Natural killer cell (primary cell): ENCODE data around the gene TMEM31. TPM values are rescaled to one million over a fixed set of nuclear protein-coding genes. Genes with fewer than 3 reads are reported as not detected.
A peak's percentile ranks its signal among the peaks of the same experiment; 100 is the strongest.

Experiments
- ATAC-seq, 3 donors: fragments of 150-1000 bp in 2 of 3; fragments of 200-7000 bp in 1 of 3; cut with Tn5 transposase; 1 replicate in 1 of 3; 2 replicates in 2 of 3; pipeline ENCODE4 v1.10.0; 2021; ENCODE audit warnings: mild to moderate bottlenecking in 2 of 3, moderate library complexity in 2 of 3
- DNase-seq, 2 donors: peaks; one replicate each; pipeline versions ENCODE4 v3.0.0 to v3.0.0-alpha.2; 2013 to 2021; ENCODE audit warnings: mixed read lengths in 1 of 2
- H3K27ac ChIP-seq: one replicate; pipeline ENCODE4 v1.5.1; 2013; ENCODE audit warnings: mild to moderate bottlenecking, low read length
- H3K27me3 ChIP-seq: one replicate; pipeline ENCODE4 v1.6.1; 2013; ENCODE audit warnings: low read length; ENCODE audit not compliant: control insufficient read depth, insufficient read depth
- H3K36me3 ChIP-seq: one replicate; pipeline ENCODE4 v1.6.1; 2013; ENCODE audit warnings: low read length; ENCODE audit not compliant: control insufficient read depth, insufficient read depth
- H3K4me1 ChIP-seq: one replicate; pipeline ENCODE4 v1.6.1; 2013; ENCODE audit warnings: low read length; ENCODE audit not compliant: control insufficient read depth, insufficient read depth
- H3K4me3 ChIP-seq: one replicate; pipeline ENCODE4 v1.5.1; 2013; ENCODE audit warnings: low read length
- H3K9me3 ChIP-seq: one replicate; pipeline ENCODE4 v1.6.1; 2013; ENCODE audit warnings: low read length; ENCODE audit not compliant: control insufficient read depth, insufficient read depth
- H3K27ac Mint-ChIP-seq, 2 donors: one replicate each; pipeline ENCODE4 v1.8.0; 2022; ENCODE audit warnings: mild to moderate bottlenecking in 2 of 2, mixed read lengths in 2 of 2, moderate library complexity in 1 of 2
- H3K27me3 Mint-ChIP-seq, 2 donors: one replicate each; pipeline ENCODE4 v1.8.0; 2022; ENCODE audit warnings: low read depth in 2 of 2, mixed read lengths in 2 of 2
- H3K36me3 Mint-ChIP-seq: one replicate; pipeline ENCODE4 v1.8.0; 2022; ENCODE audit warnings: mixed read lengths
- H3K4me1 Mint-ChIP-seq, 2 donors: one replicate each; pipeline ENCODE4 v1.8.0; 2022; ENCODE audit warnings: mixed read lengths in 2 of 2
- H3K4me3 Mint-ChIP-seq: one replicate; pipeline ENCODE4 v1.8.0; 2022; ENCODE audit warnings: mild to moderate bottlenecking, moderate library complexity, mixed read lengths
- H3K9me3 Mint-ChIP-seq, 2 donors: one replicate each; pipeline ENCODE4 v1.8.0; 2022; ENCODE audit warnings: mixed read lengths in 2 of 2
- WGBS: methylation state at CpG from one replicate; pipeline ENCODE4 v1.1.7; 2013; ENCODE audit warnings: missing lambda C conversion rate; ENCODE audit not compliant: insufficient coverage; 5-methylcytosine and 5-hydroxymethylcytosine counted together
- intact Hi-C: fragments of 100-400 bp; cut with micrococcal nuclease; formaldehyde crosslinking; loops from one replicate; pipeline ENCODE4 v1.14.2; 2022
- total RNA-seq, 4 donors: library from RNA; stranded (reverse); fragments of 120-200 nt in 1 of 4; gene quantifications; one replicate each; pipeline versions ENCODE4 v1.2.3 to v1.2.4, GENCODE V29; 2013 to 2022
- TF ChIP-seq, protein P1 (sequence below): fragments of 200-600 bp; IDR thresholded peaks from one replicate; pipeline ENCODE4 v1.8.0; 2022; ENCODE audit warnings: antibody characterized with exemption

The TMEM31 gene
- total RNA-seq, 3 donors from 2014 or later (not counting 1 experiment from before 2014, with no cell fraction given), result not detected

DNA sequence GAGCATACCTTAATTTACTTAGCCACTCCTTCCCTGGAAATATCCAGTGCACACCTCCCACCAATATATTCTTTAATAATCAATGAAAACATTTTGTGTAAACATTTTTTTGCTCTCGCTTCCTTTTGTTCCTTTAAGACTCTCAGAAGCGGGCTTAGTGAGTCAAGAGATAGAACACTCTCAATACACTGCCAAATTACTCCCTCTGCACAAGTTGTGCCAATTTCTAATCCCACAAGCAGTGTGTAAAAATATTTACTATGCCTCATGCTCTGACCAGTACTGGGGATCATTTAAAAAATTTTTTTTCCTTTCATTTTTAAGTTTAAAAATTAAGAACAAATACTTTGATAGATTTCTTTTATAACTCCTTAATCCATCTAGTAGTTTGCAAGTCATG lies 29.3 kb upstream of the TMEM31 start:
- 100% methylated on average over 2 of the region's 2 CpGs for WGBS
- no peaks in the 10 kb centered on the region for H3K27me3 ChIP-seq
- H3K36me3 Mint-ChIP-seq, result peaks cover 11% of the 10 kb centered on the region
- TF ChIP-seq, protein P1, sequence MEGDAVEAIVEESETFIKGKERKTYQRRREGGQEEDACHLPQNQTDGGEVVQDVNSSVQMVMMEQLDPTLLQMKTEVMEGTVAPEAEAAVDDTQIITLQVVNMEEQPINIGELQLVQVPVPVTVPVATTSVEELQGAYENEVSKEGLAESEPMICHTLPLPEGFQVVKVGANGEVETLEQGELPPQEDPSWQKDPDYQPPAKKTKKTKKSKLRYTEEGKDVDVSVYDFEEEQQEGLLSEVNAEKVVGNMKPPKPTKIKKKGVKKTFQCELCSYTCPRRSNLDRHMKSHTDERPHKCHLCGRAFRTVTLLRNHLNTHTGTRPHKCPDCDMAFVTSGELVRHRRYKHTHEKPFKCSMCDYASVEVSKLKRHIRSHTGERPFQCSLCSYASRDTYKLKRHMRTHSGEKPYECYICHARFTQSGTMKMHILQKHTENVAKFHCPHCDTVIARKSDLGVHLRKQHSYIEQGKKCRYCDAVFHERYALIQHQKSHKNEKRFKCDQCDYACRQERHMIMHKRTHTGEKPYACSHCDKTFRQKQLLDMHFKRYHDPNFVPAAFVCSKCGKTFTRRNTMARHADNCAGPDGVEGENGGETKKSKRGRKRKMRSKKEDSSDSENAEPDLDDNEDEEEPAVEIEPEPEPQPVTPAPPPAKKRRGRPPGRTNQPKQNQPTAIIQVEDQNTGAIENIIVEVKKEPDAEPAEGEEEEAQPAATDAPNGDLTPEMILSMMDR, result no peak
- no peaks in the 10 kb centered on the region for H3K4me1 ChIP-seq
- H3K36me3 ChIP-seq, result peaks cover 29% of the 10 kb centered on the region
- H3K27ac Mint-ChIP-seq, result no peak overlapping the region
- intact Hi-C loops, result no loop called here
- no peak overlapping the region for H3K4me3 Mint-ChIP-seq
- no peaks in the 10 kb centered on the region for H3K9me3 ChIP-seq
- no peak overlapping the region for H3K4me3 ChIP-seq
- no peak overlapping the region for H3K27ac ChIP-seq
- ATAC-seq (no peak), DNase-seq (no peak)
- H3K4me1 Mint-ChIP-seq, result peaks cover 5 to 18% of the 10 kb centered on the region in 2 donors
- no peaks in the 10 kb centered on the region for H3K27me3 Mint-ChIP-seq
- H3K9me3 Mint-ChIP-seq, result no peaks in the 10 kb centered on the region

DNA sequence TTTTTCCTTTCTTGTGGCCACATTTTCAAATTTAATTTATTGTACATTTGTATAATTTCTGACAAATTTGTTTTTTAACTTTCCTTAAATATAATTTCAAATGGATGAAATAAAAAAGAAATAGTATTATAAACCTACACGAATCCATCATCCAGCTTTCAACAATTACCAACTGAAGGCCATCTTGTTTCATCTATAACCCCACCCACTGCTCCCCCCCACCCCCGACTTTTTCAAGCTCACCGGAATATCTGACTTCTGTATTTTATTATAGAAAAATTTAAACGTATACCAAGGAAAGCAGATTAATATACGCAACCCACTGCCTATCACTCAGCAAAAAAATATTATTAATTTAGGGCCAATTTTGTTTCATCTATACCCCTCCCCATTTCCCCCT lies 25.3 kb upstream of the TMEM31 start:
- H3K27ac Mint-ChIP-seq, result no peak overlapping the region

DNA sequence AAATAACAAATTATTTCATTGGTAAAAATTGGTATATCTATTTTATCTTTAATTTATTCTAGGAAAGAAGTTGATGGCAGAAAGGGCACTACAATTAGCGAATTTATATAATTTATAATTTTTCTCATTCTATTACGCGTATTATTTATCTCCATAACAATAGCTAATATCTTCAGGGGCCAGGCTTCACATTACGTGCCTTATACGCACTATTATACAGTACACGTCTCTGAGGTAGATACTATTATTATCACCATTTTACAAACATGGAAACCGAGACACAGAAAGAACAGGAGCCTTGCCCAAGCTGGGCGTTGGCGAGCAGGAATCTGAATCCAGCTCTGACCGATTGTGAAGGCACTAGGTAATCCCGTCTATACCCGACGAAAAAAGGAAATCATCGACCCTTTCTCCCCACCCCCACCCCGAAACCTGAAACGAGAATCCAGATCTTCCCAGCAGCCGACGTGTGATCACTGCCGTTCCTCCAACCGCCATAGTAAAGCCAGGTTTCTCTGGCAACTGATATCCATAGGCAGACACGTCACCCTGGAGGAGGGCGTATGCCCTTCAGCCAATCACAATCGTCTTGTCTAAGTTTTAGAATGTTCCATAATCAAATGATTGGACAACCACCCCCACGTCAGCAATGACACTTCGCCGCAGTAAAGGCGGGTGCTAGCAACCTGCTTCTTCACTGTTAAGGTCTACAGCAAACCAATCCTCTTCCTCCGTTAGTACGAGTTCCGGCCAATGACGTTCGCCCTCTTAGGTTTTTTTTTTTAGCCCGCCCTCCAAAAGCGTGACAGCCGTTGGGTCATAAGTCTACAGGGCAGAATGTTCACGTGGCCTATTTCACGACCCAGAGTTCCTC lies 24.3 kb upstream of the TMEM31 start, which contains the start of gene MORF4L2:
Gene MORF4L2, minus strand, starts transcription at position 501 of the 874 bp plus-strand sequence. CDS start 9,672 bp downstream, outside the sequence.
- H3K4me1 ChIP-seq, result no peaks in the 10 kb centered on the region
- intact Hi-C loops, result loop anchor here (2.0 to 5.0 kb wide), 4 partner anchors 154 to 480 kb away; partner anchors contain the start of genes FAM199X and ZCCHC18
- Mint-ChIP-seq H3K4me1 (peaks cover 4 to 5% of the 10 kb centered on the region in 2 donors), H3K27me3 (no peaks in the 10 kb centered on the region), H3K27ac (no peak within 1 kb of the TSS), H3K36me3 (no peaks in the 10 kb centered on the region), H3K9me3 (no peaks in the 10 kb centered on the region), H3K4me3 (peak within 1 kb of the TSS; percentile 66)
- TF ChIP-seq, protein P1, result no peak
- H3K4me3 ChIP-seq, result peak within 1 kb of the TSS; percentile 97
- H3K36me3 ChIP-seq, result peaks cover 17% of the 10 kb centered on the region
- ATAC-seq (peak; percentile 81 to 92 (median 85)), DNase-seq (peak; percentile 77 to 94)
- WGBS, result under 1% methylated on average over 32 of the region's 37 CpGs
- no peaks in the 10 kb centered on the region for H3K9me3 ChIP-seq
- H3K27ac ChIP-seq, result peak within 1 kb of the TSS; percentile 98
- H3K27me3 ChIP-seq, result no peaks in the 10 kb centered on the region

More for the DNA sequence above, 25.3 kb upstream of the TMEM31 start:
- Mint-ChIP-seq H3K9me3 (no peaks in the 10 kb centered on the region), H3K27me3 (no peaks in the 10 kb centered on the region), H3K4me1 (peaks cover 4 to 5% of the 10 kb centered on the region in 2 donors), H3K4me3 (peak overlapping the region; percentile 66), H3K36me3 (no peaks in the 10 kb centered on the region)
- H3K9me3 ChIP-seq, result no peaks in the 10 kb centered on the region
- ATAC-seq (no peak), DNase-seq (peak in 1 of 2 donors; percentile 15)
- H3K36me3 ChIP-seq, result peaks cover 20% of the 10 kb centered on the region
- H3K27ac ChIP-seq, result no peak overlapping the region
- TF ChIP-seq, protein P1, result no peak
- H3K4me1 ChIP-seq, result no peaks in the 10 kb centered on the region
- no CpG with 5 or more reads among the region's 5 CpGs for WGBS
- intact Hi-C loops, result loop anchor here (5.0 kb wide), 2 partner anchors 153 to 473 kb away; no protein-coding TSS in a partner anchor
- no peaks in the 10 kb centered on the region for H3K27me3 ChIP-seq
- peak overlapping the region; percentile 97 for H3K4me3 ChIP-seq
